ENCODE measurements around the gene CCDC27.

- TF ChIP-seq CTCF (IDR thresholded peaks at IDR 0.05) (no peak), POLR2A (IDR thresholded peaks at IDR 0.05) (no peak)
Measured at GRCh38 chr1:3746389-3746829, 5.8 kb upstream of the CCDC27 start.
